CD4-positive, alpha-beta T cell (primary cell): ENCODE results near the gene SHH. TPM values are rescaled to one million over a fixed set of nuclear protein-coding genes. Genes with fewer than 3 reads are reported as not detected.

Source experiments
- ATAC-seq: fragments of 200-7000 bp; cut with Tn5 transposase; one replicate; pipeline ENCODE4 v1.10.0; 2022; ENCODE audit warnings: mild to moderate bottlenecking; ENCODE audit not compliant: poor library complexity
- CTCF ChIA-PET: fragments of 350-600 bp; sonication (Branson Sonifier 250); formaldehyde crosslinking; loops from one replicate; lab custom pipeline; 2021; ENCODE audit warnings: antibody characterized with exemption, inconsistent platforms; lab: Charles Lee
- POLR2A ChIA-PET: fragments of 350-600 bp; sonication (Branson Sonifier 250); formaldehyde crosslinking; loops from one replicate; lab custom pipeline; 2021; ENCODE audit warnings: antibody characterized with exemption, inconsistent platforms; lab: Charles Lee
- DNase-seq, 14 experiments: peaks; one replicate each; pipeline ENCODE4 v3.0.0-alpha.2; 2013 to 2020; ENCODE audit warnings: mixed read lengths in 2 of 14
- H3K27ac ChIP-seq, 2 donors: one replicate each; pipeline versions ENCODE4 v1.5.1 to v1.7.0; 2013; ENCODE audit warnings: low read length in 2 of 2, low read depth in 1 of 2, mild to moderate bottlenecking in 1 of 2
- H3K27me3 ChIP-seq, 2 experiments: 1 replicate in 1 of 2; 2 replicates in 1 of 2; pipeline versions ENCODE4 v1.6.1 to v1.7.0; 2013; ENCODE audit warnings: low read length in 2 of 2, control low read depth in 1 of 2, mild to moderate bottlenecking in 1 of 2, moderate library complexity in 1 of 2; ENCODE audit not compliant: insufficient read depth in 2 of 2, control insufficient read depth in 1 of 2
- H3K36me3 ChIP-seq: one replicate; pipeline ENCODE4 v1.6.1; 2013; ENCODE audit warnings: low read length, control low read depth; ENCODE audit not compliant: insufficient read depth
- H3K4me1 ChIP-seq: one replicate; pipeline ENCODE4 v1.6.1; 2013; ENCODE audit warnings: low read length, control low read depth; ENCODE audit not compliant: insufficient read depth
- H3K4me3 ChIP-seq: one replicate; pipeline ENCODE4 v1.5.1; 2013; ENCODE audit warnings: mild to moderate bottlenecking, low read length, moderate library complexity
- H3K9me3 ChIP-seq, 2 experiments: 1 replicate in 1 of 2; 2 replicates in 1 of 2; pipeline versions ENCODE4 v1.6.1 to v1.7.0; 2013; ENCODE audit warnings: low read length in 2 of 2, mild to moderate bottlenecking in 2 of 2, control low read depth in 1 of 2, moderate library complexity in 1 of 2; ENCODE audit not compliant: control insufficient read depth in 1 of 2, insufficient read depth in 1 of 2
- H3K27ac Mint-ChIP-seq: one replicate; pipeline ENCODE4 v1.8.0; 2020; ENCODE audit warnings: mixed read lengths
- H3K27me3 Mint-ChIP-seq: one replicate; pipeline ENCODE4 v1.8.0; 2021; ENCODE audit warnings: mixed read lengths
- H3K36me3 Mint-ChIP-seq: one replicate; pipeline ENCODE4 v1.8.0; 2021; ENCODE audit warnings: low read depth, mixed read lengths
- H3K4me1 Mint-ChIP-seq: one replicate; pipeline ENCODE4 v1.8.0; 2021; ENCODE audit warnings: low read depth, mixed read lengths
- H3K4me3 Mint-ChIP-seq: one replicate; pipeline ENCODE4 v1.8.0; 2020; ENCODE audit warnings: mild to moderate bottlenecking, mixed read lengths
- H3K9me3 Mint-ChIP-seq: one replicate; pipeline ENCODE4 v1.8.0; 2020; ENCODE audit warnings: mixed read lengths
- intact Hi-C, 2 experiments: fragments of 100-400 bp; cut with DNase I in 1 of 2; cut with micrococcal nuclease in 1 of 2; formaldehyde crosslinking; loops; one replicate each; pipeline versions ENCODE4 v1.15.1 to v1.9.0; 2023 to 2025; cut with DNase I, micrococcal nuclease
- total RNA-seq, 174 experiments: library from RNA in 2 of 174; stranded (reverse) in 2 of 174; gene quantifications; one replicate each; pipeline ENCODE4 v1.2.3 and lab custom pipeline; 2021 to 2026
- TF ChIP-seq, protein P1 (sequence below): fragments of 200-600 bp; IDR thresholded peaks from one replicate; pipeline ENCODE4 v1.8.0; 2022; ENCODE audit warnings: antibody characterized with exemption, mild to moderate bottlenecking

Gene SHH
- total RNA-seq, 2 experiments from 2014 or later = not detected

DNA sequence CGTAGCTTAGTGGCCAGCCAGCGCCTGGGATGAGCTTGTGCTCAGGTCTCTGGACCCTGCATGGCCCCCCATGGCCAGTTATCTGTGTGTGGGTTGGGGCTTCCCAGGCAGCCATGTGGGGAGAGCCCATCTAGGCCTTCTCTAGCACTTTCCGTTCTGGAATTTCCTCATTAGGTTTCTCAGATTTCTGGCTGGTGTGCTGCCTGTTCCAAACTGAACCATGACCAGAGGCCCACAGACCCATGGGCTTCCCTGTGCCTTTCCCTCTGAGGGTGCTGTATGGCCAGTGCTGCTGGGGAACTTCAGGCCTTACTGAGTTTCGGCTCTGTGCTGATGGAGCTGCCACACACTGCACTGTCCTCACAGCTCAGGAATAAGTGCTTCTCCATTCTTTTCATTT is 50.2 kb downstream of the SHH start:
- ATAC-seq = no peak
- Histone ChIP-seq H3K36me3 (peaks cover 44% of the 10 kb centered on the region), H3K4me3 (no peak overlapping the region), H3K27me3 (no peaks in the 10 kb centered on the region), H3K4me1 (peaks cover 36% of the 10 kb centered on the region), H3K9me3 (no peaks in the 10 kb centered on the region), H3K27ac (no peak overlapping the region)
- Mint-ChIP-seq H3K4me1 (peaks cover 63% of the 10 kb centered on the region), H3K27ac (peak overlapping the region; percentile 84), H3K4me3 (no peak overlapping the region), H3K9me3 (no peaks in the 10 kb centered on the region), H3K36me3 (peaks cover 79% of the 10 kb centered on the region), H3K27me3 (no peaks in the 10 kb centered on the region)
- POLR2A ChIA-PET = no interaction called here
- TF ChIP-seq, protein P1, sequence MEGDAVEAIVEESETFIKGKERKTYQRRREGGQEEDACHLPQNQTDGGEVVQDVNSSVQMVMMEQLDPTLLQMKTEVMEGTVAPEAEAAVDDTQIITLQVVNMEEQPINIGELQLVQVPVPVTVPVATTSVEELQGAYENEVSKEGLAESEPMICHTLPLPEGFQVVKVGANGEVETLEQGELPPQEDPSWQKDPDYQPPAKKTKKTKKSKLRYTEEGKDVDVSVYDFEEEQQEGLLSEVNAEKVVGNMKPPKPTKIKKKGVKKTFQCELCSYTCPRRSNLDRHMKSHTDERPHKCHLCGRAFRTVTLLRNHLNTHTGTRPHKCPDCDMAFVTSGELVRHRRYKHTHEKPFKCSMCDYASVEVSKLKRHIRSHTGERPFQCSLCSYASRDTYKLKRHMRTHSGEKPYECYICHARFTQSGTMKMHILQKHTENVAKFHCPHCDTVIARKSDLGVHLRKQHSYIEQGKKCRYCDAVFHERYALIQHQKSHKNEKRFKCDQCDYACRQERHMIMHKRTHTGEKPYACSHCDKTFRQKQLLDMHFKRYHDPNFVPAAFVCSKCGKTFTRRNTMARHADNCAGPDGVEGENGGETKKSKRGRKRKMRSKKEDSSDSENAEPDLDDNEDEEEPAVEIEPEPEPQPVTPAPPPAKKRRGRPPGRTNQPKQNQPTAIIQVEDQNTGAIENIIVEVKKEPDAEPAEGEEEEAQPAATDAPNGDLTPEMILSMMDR = no peak
- CTCF ChIA-PET = interaction anchor here (1.4 kb wide), 1 partner anchor 163 kb away, joined by 4 read pairs; no protein-coding TSS in a partner anchor
- DNase-seq = no peak
- intact Hi-C loops = loop anchor here in 1 of 2 experiments (5.0 to 10.0 kb wide), 2 partner anchors 35 to 467 kb away; partner anchors contain the start of gene INSIG1

DNA sequence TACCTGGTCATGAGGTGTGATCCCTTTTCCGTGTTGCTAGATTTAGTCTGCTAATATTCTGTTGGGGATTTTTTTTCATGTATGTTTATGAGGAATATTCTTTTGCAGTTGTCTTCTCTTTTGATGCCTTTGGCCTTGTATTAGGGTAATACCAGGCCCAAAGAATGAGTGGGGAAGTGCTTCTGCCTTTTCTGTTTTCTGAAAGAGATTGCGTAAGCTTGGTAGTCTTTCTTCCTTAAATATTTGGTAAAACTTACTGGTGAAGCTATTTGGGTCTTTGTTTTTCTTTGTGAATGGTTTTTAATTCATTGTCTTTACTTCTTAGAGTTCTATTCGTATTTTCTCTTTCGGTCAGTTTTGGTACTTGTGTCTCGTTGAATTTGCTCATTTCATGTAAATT is 51.1 kb downstream of the SHH start:
- H3K9me3 Mint-ChIP-seq = no peaks in the 10 kb centered on the region
- H3K36me3 Mint-ChIP-seq = peaks cover 82% of the 10 kb centered on the region
- peaks cover 37% of the 10 kb centered on the region for H3K36me3 ChIP-seq
- CTCF ChIA-PET = no interaction called here
- peaks cover 36% of the 10 kb centered on the region for H3K4me1 ChIP-seq
- ATAC-seq (no peak), DNase-seq (peak in 1 of 14 experiments; percentile 11)
- peaks cover 72% of the 10 kb centered on the region for H3K4me1 Mint-ChIP-seq
- TF ChIP-seq, protein P1 = no peak
- peak overlapping the region; percentile 66 for H3K27ac Mint-ChIP-seq
- intact Hi-C loops = loop anchor here in 1 of 2 experiments (5.0 to 10.0 kb wide), 2 partner anchors 34 to 466 kb away; partner anchors contain the start of gene INSIG1
- no peak overlapping the region for H3K4me3 Mint-ChIP-seq
- no peaks in the 10 kb centered on the region for H3K9me3 ChIP-seq
- no peaks in the 10 kb centered on the region for H3K27me3 Mint-ChIP-seq
- no peaks in the 10 kb centered on the region for H3K27me3 ChIP-seq
- POLR2A ChIA-PET = no interaction called here
- H3K27ac ChIP-seq = no peak overlapping the region
- no peak overlapping the region for H3K4me3 ChIP-seq

DNA sequence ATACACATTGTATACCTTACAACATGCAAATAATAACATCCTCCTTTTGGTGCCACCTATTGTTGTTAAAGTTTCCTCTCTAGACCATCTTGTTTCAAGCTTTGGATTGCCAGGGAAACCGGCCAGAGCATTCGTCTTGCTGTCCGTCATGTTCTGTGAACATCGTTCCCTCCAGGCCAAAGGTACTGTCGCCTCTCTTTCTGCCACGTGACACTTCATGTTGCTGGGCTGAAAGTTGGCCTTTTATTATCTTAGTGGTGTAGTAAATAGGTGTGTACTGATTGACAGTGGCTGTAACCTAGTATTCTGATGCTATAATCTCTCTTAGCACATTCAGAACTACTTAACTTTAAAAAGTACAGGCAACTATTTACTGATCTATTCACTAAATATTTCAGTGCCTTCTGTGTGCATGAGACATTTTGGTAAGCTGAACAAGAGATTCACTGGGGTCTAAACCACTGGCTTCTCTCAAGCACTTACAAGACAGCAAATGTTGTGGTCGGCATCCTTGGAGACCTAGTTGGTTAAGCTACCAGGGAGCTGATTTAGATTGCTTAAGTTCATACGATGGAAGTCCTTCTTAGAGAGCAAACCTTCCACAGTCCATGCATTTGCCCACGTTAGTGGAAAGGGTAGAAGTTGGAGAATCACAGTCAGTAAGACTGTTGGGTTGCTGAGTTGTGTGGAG is 52.4 kb downstream of the SHH start:
- CTCF ChIA-PET = interaction anchor here (0.6 kb wide), 1 partner anchor 837 kb away, joined by 3 read pairs; no protein-coding TSS in a partner anchor

More for the DNA sequence above, 52.4 kb downstream of the SHH start:
- DNase-seq (no peak), ATAC-seq (no peak)
- Mint-ChIP-seq H3K4me3 (no peak overlapping the region), H3K27me3 (no peaks in the 10 kb centered on the region), H3K9me3 (no peaks in the 10 kb centered on the region), H3K4me1 (peaks cover 79% of the 10 kb centered on the region), H3K36me3 (peaks cover 72% of the 10 kb centered on the region), H3K27ac (peak overlapping the region; percentile 67)
- TF ChIP-seq, protein P1 = no peak
- no peak overlapping the region for H3K4me3 ChIP-seq
- H3K27ac ChIP-seq = no peak overlapping the region
- H3K27me3 ChIP-seq = no peaks in the 10 kb centered on the region
- peaks cover 34% of the 10 kb centered on the region for H3K4me1 ChIP-seq
- POLR2A ChIA-PET = interaction anchor here (1.0 kb wide), 1 partner anchor 32 kb away, joined by 3 read pairs; no protein-coding TSS in a partner anchor
- intact Hi-C loops = loop anchor here in 1 of 2 experiments (5.0 to 10.0 kb wide), 2 partner anchors 33 to 465 kb away; partner anchors contain the start of gene INSIG1
- H3K9me3 ChIP-seq = no peaks in the 10 kb centered on the region
- H3K36me3 ChIP-seq = peaks cover 24% of the 10 kb centered on the region
